BJ (cell line): ENCODE results near the gene MET. TPM values are rescaled to one million over a fixed set of nuclear protein-coding genes. Genes with fewer than 3 reads are reported as not detected.

Source experiments
- CTCF ChIA-PET: fragments of 350-600 bp; formaldehyde crosslinking; extraction: SDS; loops from one replicate; lab custom pipeline; 2021; ENCODE audit warnings: antibody characterized with exemption, inconsistent platforms; lab: Yijun Ruan, JAX
- POLR2A ChIA-PET: fragments of 300-600 bp; sonication (Branson Sonifier 250); formaldehyde crosslinking; extraction: SDS; loops from one replicate; lab custom pipeline; 2021; ENCODE audit warnings: antibody characterized with exemption; lab: Charles Lee
- DNase-seq: peaks from one replicate; pipeline ENCODE4 v3.0.0-alpha.2; 2011; ENCODE audit warnings: low read depth
- H3K27me3 ChIP-seq: 2 replicates; pipeline ENCODE4 v1.6.0; 2011; ENCODE audit warnings: low read length; ENCODE audit not compliant: control insufficient read depth, insufficient read depth
- H3K36me3 ChIP-seq: 2 replicates; pipeline ENCODE4 v1.5.1; 2011; ENCODE audit warnings: low read length; ENCODE audit not compliant: control insufficient read depth, insufficient read depth
- H3K4me3 ChIP-seq: 2 replicates; pipeline ENCODE4 v1.5.1; 2011; ENCODE audit warnings: low read depth, mild to moderate bottlenecking, control low read depth, low read length
- polyA plus RNA-seq: library from polyadenylated mRNA; depleted of rRNA; stranded (reverse); fragments of >200 nt; gene quantifications from 2 replicates; pipeline ENCODE4 v1.2.3, GENCODE V29; 2011
- TF ChIP-seq, protein P1 (sequence below): IDR thresholded peaks from 2 replicates; pipeline ENCODE4 v1.5.1; 2011; ENCODE audit warnings: low read depth, mild to moderate bottlenecking, control low read depth, inconsistent platforms, low read length, moderate library complexity; ENCODE audit not compliant: insufficient read depth

MET gene
- polyA plus RNA-seq, 1 experiment = 68.3 TPM

DNA sequence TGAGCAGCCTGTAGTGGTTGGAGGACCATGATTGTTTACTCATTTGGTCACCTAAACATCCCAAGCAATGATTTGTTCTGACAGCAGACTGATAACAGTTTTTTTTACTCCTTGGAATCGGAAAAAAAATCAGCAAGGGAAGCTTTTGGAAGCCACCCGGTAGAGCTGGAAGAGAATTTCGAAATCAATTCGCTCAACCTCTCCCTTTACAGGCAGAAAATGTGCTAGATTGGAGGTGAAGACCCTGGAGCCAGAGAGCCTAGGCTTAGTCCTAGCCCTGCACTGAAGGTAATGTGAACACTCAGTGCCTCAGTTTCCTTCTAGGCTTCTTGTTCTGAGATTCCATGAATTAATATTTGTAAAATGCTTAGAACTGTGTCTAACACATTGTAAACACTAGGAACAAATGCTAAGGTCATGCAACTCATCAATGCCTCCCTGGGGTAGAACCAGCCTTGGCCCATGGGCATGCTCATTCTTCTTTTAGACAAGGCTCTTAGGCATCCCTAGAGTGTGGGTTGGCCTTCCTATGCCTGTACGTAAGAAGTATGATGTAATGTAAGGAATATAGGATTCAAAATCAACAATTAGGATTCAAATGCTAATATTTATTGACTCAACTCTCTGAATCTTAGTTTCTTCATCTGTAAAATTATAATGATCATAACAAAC lies 52.7 kb downstream of the MET start:
- ChIA-PET POLR2A (no interaction called here), CTCF (no interaction called here)
- TF ChIP-seq, protein P1, sequence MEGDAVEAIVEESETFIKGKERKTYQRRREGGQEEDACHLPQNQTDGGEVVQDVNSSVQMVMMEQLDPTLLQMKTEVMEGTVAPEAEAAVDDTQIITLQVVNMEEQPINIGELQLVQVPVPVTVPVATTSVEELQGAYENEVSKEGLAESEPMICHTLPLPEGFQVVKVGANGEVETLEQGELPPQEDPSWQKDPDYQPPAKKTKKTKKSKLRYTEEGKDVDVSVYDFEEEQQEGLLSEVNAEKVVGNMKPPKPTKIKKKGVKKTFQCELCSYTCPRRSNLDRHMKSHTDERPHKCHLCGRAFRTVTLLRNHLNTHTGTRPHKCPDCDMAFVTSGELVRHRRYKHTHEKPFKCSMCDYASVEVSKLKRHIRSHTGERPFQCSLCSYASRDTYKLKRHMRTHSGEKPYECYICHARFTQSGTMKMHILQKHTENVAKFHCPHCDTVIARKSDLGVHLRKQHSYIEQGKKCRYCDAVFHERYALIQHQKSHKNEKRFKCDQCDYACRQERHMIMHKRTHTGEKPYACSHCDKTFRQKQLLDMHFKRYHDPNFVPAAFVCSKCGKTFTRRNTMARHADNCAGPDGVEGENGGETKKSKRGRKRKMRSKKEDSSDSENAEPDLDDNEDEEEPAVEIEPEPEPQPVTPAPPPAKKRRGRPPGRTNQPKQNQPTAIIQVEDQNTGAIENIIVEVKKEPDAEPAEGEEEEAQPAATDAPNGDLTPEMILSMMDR = no peak
- Histone ChIP-seq H3K27me3 (no peaks in the 10 kb centered on the region), H3K4me3 (no peak overlapping the region), H3K36me3 (no peaks in the 10 kb centered on the region)
- DNase-seq = no peak

DNA sequence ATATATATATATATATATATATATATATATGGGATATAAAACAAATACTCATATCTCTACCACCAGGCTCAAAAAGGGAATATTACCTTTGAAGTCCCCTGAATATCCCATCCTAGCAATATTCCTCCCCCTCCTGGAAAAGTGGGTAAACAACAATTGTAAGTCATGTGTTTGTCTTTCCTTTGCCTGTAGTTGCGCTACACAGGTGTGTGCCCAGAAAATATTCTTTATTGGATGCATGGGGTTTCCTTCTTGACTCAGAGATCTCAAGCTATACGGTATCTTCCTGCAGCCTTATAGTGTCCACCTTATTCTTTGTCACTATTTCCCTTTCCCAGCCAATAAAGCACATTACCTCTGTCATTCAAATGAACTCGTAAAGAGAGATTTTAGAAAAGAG lies 54.2 kb downstream of the MET start:
- DNase-seq = no peak
- ChIA-PET POLR2A (no interaction called here), CTCF (no interaction called here)

DNA sequence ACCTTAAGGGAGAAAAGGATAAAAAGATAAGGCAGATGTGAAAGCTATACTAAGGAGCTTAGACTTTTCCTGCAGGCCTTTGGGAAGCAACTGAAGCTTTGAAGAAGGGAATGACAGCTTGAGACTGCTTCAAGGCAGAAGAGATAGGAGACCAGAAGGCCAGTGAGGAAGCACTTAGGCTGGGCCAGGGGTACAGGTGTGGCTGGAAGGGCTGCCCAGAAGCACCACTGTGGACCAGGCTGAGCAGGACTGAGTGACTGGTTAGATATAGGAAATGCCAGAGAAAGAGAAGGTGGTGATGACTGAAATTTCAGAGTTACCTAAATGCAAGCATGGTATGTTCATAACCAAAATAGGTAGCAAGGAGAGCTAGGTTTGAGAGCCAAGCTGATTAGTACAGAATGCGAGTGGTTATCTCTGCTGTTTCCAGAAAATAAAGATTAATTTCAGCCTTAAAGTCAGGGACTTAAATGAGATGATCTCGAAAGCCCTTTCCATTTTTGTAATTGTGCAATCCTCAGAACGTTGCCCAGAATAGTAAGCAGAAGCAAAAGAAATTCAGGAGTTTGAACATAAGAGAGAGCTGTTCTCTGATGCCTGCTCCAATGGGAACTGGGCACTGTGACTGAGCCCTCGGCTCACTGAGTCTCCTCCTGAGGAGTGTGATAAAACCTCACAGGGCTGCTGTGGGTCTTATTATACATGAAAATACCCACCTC lies 54.9 kb downstream of the MET start:
- TF ChIP-seq, protein P1 = no peak
- ChIA-PET CTCF (interaction anchor here (1.2 to 1.7 kb wide), 2 partner anchors 10 to 11 kb away, joined by 3 to 6 read pairs; no protein-coding TSS in a partner anchor), POLR2A (no interaction called here)
- H3K36me3 ChIP-seq = no peaks in the 10 kb centered on the region
- no peaks in the 10 kb centered on the region for H3K27me3 ChIP-seq
- no peak overlapping the region for H3K4me3 ChIP-seq
- DNase-seq = no peak

More for the DNA sequence above, 54.2 kb downstream of the MET start:
- H3K36me3 ChIP-seq = no peaks in the 10 kb centered on the region
- H3K27me3 ChIP-seq = no peaks in the 10 kb centered on the region
- H3K4me3 ChIP-seq = no peak overlapping the region
- TF ChIP-seq, protein P1 = no peak

DNA sequence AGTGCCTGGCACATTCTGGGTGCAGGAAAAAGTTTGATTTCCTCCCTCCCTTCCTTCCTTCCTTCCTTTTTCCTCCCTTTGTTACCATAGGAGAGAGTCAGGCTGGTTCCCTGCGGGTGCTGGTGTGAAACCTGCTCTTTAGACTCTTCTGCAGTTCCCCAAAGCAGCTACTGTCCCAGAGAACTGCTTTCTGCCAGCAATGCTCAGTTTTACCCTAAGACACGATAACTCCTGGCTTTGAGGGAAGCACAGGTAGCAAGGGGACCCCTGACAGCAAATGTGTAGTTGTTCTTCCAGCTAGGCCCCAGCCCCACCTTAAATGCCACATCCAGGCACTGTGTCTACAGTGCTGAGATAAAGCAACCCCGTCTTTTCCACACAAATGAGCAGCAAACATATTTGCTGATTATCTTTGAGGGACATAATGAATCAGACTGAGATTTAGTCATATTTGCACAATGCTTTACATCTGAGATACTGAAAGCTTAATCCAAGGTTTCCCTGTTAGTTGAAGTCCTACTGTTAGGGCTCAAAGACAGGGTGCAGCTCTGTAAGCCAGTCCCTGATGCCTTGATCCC lies 55.5 kb downstream of the MET start:
- TF ChIP-seq, protein P1 = no peak
- CTCF ChIA-PET = interaction anchor here (1.2 to 1.7 kb wide), 2 partner anchors 10 kb away, joined by 3 to 6 read pairs; no protein-coding TSS in a partner anchor
- DNase-seq = no peak
- POLR2A ChIA-PET = interaction anchor here (0.6 kb wide), 1 partner anchor 159 kb away, joined by 3 read pairs; no protein-coding TSS in a partner anchor
- Histone ChIP-seq H3K4me3 (no peak overlapping the region), H3K36me3 (no peaks in the 10 kb centered on the region), H3K27me3 (no peaks in the 10 kb centered on the region)

DNA sequence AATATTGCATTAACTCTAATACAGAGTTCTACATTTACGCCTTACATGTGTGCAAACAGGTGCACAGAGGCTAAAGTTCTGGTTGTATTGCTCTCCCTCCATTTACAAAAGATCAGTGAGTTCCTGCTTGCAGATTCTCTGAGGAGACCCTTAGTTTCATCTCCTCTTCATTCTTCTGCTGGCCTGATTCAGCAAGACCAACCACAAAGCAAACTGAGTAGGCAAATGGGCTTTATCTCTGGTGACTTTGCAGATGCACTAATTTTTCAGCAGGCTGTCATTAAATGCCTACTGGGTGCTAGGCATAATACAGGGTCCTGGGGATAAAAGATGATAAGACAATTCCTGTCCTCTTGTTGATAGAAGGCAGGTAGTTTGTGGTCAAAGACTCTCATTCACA lies 56.4 kb downstream of the MET start:
- TF ChIP-seq, protein P1 = no peak
- CTCF ChIA-PET = interaction anchor here (1.2 to 1.7 kb wide), 2 partner anchors 9 to 11 kb away, joined by 3 to 6 read pairs; no protein-coding TSS in a partner anchor
- POLR2A ChIA-PET = interaction anchor here (0.6 kb wide), 1 partner anchor 160 kb away, joined by 3 read pairs; no protein-coding TSS in a partner anchor
- Histone ChIP-seq H3K4me3 (no peak overlapping the region), H3K36me3 (no peaks in the 10 kb centered on the region), H3K27me3 (no peaks in the 10 kb centered on the region)
- DNase-seq = no peak
